Measurements from ENCODE around the gene TMEM240. TPM values are rescaled to one million over a fixed set of nuclear protein-coding genes. Genes with fewer than 3 reads are reported as not detected.

Gene TMEM240
- total and polyA plus RNA-seq, 10 of the 15 experiments (the other 5 are each of a cell fraction or from before 2014, with no cell fraction given), result 0.17 to 0.49 TPM; not detected in 8

DNA sequence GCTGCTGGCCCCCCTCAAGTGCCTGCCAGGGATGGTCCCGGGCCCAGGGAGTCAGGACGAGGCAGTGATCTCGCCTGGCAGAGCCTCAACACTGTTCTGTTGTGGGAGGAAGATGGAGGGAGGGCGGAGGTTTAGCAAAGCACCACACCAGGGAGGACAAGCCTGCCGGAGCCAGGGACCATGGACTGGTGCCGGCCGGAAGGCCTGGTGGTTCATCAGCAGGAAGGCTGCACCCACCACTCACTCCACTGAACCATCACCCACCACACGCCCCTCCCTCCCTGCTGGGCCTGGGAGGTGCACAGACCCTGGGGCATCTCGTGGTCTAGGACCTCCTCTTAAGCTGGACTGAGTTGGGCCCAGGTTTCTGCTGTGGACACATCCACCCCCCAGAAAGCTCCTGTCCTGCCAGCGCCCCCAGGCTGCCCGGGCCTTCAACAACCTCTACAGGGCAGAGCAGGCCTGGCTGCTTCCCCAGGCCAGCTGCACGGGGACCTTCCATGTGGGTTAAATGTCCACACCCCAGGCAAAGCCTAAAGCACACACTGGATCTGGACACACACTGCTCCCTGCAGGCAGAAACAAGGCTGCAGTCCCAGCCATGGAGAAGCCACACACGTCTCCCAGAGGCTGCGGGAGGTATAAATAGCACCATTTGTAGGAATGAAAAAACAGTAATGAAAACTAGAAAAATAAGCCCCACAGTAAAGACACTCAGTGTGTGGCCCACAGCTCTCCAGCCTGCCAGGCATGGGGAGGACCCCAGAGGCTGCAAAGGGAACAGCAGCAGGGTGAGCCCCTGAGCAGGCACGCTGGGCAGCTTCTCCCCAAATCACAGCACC is 10.4 kb upstream of the TMEM240 start:
- intact Hi-C loops (cut with micrococcal nuclease; ENCODE audit: unreplicated experiment), result no loop called here

More for the DNA sequence above, 10.4 kb upstream of the TMEM240 start:
- Histone ChIP-seq H3K4me2 (ENCODE audit: control insufficient read depth, insufficient read depth) (no peak overlapping the region), H3K27me3 (replicated peaks in 1 of 2; ENCODE audit: control insufficient read depth in 2 of 2, insufficient read depth in 2 of 2, low read length in 1 of 2) (no peaks in the 10 kb centered on the region), H2AFZ (ENCODE audit: control insufficient read depth, low read depth, low read length) (no peak overlapping the region), H3K79me2 (ENCODE audit: control insufficient read depth, insufficient read depth, low read length) (no peaks in the 10 kb centered on the region), H3K9me3 (replicated peaks; ENCODE audit: control insufficient read depth, insufficient read depth, low read length) (no peaks in the 10 kb centered on the region), H3K4me1 (ENCODE audit: control insufficient read depth, insufficient read depth, low read length) (no peaks in the 10 kb centered on the region), H4K20me1 (ENCODE audit: control insufficient read depth, insufficient read depth) (no peaks in the 10 kb centered on the region), H3K9ac (ENCODE audit: control insufficient read depth, insufficient read depth, low read length) (no peak overlapping the region), H3K4me3 (no peak overlapping the region), H3K36me3 (ENCODE audit: control insufficient read depth in 2 of 2, insufficient read depth in 2 of 2, low read length in 1 of 2) (no peaks in the 10 kb centered on the region; a peak in 1 of 4 replicates), H3K27ac (ENCODE audit: control insufficient read depth, insufficient read depth) (no peak overlapping the region)
- ChIA-PET POLR2A (interaction anchor here (0.5 kb wide), 1 partner anchor 19 kb away, joined by 3 read pairs; no protein-coding TSS in a partner anchor), CTCF (no interaction called here), SMC1A (ENCODE audit: uncharacterized antibody, unreplicated experiment) (no interaction called here), RAD21 (ENCODE audit: unreplicated experiment) (no interaction called here)
- no TSS peak for BruUV-seq (replicated peaks)
- 83% methylated on average over 15 of the region's 15 CpGs for WGBS (ENCODE audit: insufficient coverage, insufficient replicate concordance, low lambda C conversion rate, missing lambda C conversion rate)
- ATAC-seq (peak; percentile 73), FAIRE-seq (no peak), DNase-seq (ENCODE audit: low read depth, low spot score) (no peak)
- in situ Hi-C loops (cut with MboI), result no loop called here
- no peak for TF ChIP-seq SP1 (IDR thresholded peaks at IDR 0.05; ENCODE audit: low read depth, low read length)
- TF ChIP-seq, protein P1, sequence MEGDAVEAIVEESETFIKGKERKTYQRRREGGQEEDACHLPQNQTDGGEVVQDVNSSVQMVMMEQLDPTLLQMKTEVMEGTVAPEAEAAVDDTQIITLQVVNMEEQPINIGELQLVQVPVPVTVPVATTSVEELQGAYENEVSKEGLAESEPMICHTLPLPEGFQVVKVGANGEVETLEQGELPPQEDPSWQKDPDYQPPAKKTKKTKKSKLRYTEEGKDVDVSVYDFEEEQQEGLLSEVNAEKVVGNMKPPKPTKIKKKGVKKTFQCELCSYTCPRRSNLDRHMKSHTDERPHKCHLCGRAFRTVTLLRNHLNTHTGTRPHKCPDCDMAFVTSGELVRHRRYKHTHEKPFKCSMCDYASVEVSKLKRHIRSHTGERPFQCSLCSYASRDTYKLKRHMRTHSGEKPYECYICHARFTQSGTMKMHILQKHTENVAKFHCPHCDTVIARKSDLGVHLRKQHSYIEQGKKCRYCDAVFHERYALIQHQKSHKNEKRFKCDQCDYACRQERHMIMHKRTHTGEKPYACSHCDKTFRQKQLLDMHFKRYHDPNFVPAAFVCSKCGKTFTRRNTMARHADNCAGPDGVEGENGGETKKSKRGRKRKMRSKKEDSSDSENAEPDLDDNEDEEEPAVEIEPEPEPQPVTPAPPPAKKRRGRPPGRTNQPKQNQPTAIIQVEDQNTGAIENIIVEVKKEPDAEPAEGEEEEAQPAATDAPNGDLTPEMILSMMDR (IDR thresholded peaks at IDR 0.05 in 2 of 3, conservative IDR thresholded peaks at IDR 0.05 in 1 of 3; ENCODE audit: control insufficient read depth in 2 of 3, extremely low read depth in 1 of 3, insufficient read depth in 1 of 3, low read depth in 3 of 3, low read length in 3 of 3), result peak; percentile 0 to 31 (median 14); a peak in 1 of 6 replicates

Data from GM12878 (cell line).